GM18951 (cell line): ENCODE measurements around the gene CDKAL1.

ENCODE experiments used
- POLR2A ChIP-seq: IDR thresholded peaks from 4 replicates; pipeline ENCODE4 v1.6.1; 2011; ENCODE audit warnings: mild to moderate bottlenecking; ENCODE audit not compliant: insufficient read length, insufficient read depth; ENCODE audit errors: extremely low read depth
- in situ Hi-C: fragments of 300-500 bp; cut with MboI; formaldehyde crosslinking; loops from one replicate; pipeline ENCODE4 v1.12.0; 2022; ENCODE audit warnings: low sequenced_read_pairs, mixed read lengths, inconsistent platforms; ENCODE audit not compliant: unreplicated experiment

The CDKAL1 gene

GRCh38 chr6:21171801-21172200 lies 637.5 kb downstream of the CDKAL1 start:
- in situ Hi-C loops = no loop called here
- TF ChIP-seq POLR2A = no peak

DNA sequence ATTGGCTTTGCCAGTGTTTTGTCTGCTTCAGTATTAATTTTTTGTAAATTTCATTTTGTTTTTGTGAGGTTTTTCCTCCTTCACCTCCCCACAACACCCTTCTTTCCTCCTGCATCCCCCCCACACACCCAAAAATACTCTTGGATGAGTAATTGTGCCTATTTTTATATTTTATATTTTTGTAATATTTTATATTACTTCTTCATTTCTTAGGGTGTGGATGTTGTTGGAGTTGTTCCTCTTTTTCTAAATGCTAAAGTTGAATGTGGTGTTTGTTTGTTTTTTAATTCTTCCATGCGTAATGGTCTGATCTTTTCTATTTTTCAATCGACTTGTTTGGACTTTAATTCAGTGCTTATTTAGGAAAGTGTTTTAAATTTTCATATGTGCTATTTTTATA lies 638.8 kb downstream of the CDKAL1 start:
- in situ Hi-C loops = no loop called here
- TF ChIP-seq POLR2A = no peak

- in situ Hi-C loops = no loop called here
- no peak for TF ChIP-seq POLR2A
These were observed 639.4 kb downstream of the CDKAL1 start for GRCh38 chr6:21173678-21174077.

- no peak for TF ChIP-seq POLR2A
- in situ Hi-C loops = loop anchor here (25.0 kb wide), 1 partner anchor 614 kb away; no protein-coding TSS in a partner anchor
These were observed 641.9 kb downstream of the CDKAL1 start for GRCh38 chr6:21176197-21176596.

DNA sequence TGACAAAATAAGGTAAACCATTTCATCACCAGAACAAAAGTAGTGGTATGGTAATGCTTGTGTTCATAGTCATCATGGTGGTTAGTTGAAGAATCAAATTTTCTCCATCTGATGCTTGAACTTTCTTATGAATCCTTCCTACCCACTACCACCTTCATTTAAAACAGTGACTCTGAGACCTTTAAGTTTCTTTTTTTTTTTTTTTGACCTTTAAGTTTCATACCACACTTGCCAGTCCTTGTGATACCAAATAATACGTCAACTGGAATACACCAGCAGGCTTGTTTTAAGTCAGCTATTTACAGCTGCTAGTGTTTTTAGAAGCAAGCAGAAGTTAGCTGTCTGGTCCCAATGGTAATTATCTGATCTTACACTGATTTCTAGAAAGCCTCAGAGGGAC lies 645.9 kb downstream of the CDKAL1 start:
- TF ChIP-seq POLR2A = no peak
- in situ Hi-C loops = loop anchor here (25.0 kb wide), 1 partner anchor 618 kb away; no protein-coding TSS in a partner anchor

DNA sequence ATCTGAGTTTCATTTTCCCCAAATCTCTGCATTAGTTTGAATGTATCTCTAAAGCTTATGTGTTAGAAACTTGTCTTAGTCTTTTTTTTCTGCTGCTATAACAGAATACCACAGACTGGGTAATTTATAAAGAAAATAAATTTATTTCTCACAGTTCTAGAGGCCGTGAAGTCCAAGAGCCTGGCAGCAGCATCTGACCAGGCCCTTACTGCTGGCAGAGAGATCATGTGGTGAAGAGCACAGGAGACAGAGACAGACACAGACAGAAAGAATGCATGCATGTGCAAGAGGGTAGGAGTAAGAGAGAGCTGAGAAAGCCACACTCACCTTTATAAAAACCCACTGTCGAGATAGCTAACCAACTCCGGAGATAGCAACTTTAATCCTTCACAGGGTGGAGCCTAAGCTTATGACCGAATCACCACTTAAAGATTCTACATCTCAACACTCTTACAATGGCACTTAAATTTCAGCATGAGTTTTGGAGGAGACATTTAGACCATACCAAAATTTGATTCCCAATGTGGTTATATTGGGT lies 646.6 kb downstream of the CDKAL1 start:
- no peak for TF ChIP-seq POLR2A
- in situ Hi-C loops = loop anchor here (25.0 kb wide), 1 partner anchor 619 kb away; no protein-coding TSS in a partner anchor

DNA sequence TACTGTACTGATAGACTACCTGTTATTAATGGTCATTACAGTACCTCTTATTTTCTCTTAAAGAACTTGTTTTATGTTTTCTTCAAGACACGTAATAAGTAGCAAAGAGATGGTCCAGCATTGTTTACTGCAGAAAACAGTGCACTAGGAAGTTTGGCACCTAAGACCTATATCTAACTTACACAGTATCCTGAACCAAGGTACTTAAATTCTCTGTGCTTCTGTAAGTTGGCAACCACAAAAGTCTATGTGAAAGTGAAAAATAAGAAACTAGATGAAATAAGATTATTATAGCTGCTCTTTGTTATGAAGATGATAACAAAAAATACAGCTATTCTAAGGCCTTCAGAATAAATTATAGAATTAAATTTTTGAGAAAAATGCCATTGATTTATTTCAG lies 647.6 kb downstream of the CDKAL1 start:
- no peak for TF ChIP-seq POLR2A
- in situ Hi-C loops = loop anchor here (25.0 kb wide), 1 partner anchor 620 kb away; no protein-coding TSS in a partner anchor

DNA sequence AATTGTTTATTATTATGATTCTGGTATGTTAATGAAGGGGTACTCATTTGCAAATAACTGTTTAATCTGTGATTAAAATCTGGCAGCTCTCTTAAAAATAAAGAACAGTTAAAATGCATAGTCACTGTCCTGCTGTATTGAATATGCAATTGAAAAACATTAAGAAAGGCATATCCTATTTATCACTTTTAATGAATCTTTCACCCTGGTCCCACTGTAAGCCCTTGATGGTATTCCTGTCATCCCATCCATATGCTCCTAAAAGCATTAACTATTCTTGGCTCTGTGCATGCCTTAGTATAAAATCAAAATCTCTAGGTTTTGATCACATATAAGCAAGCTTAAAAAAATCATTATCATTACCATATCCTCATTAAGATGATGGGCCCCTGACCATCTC lies 648.3 kb downstream of the CDKAL1 start:
- in situ Hi-C loops = loop anchor here (25.0 kb wide), 1 partner anchor 620 kb away; no protein-coding TSS in a partner anchor
- TF ChIP-seq POLR2A = no peak

GRCh38 chr6:21185861-21186478 lies 651.7 kb downstream of the CDKAL1 start:
- in situ Hi-C loops = loop anchor here (25.0 kb wide), 1 partner anchor 624 kb away; no protein-coding TSS in a partner anchor
- no peak for TF ChIP-seq POLR2A

- in situ Hi-C loops = loop anchor here (25.0 kb wide), 1 partner anchor 624 kb away; no protein-coding TSS in a partner anchor
- TF ChIP-seq POLR2A = no peak
These were observed 652.3 kb downstream of the CDKAL1 start for GRCh38 chr6:21186479-21187055.

DNA sequence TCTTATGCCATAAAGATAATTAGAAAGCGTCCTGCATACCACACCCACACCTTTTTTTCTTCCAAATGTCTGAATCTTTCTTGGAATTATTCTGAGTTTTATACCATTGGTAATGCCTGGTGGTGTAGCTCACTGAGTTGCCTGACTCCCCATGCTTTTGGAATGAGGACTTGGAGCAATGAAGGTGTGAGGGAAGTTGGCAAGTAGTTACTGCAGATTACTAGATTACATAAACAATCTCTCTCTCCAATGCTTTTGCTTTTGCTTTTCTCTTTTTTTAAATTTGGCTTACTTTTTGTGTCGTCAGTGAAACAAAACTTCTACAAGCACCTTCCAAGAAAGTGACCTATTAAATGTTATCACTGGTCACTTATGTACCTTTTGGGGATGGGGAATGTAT lies 653.2 kb downstream of the CDKAL1 start:
- in situ Hi-C loops = loop anchor here (25.0 kb wide), 1 partner anchor 625 kb away; no protein-coding TSS in a partner anchor
- TF ChIP-seq POLR2A = no peak

GRCh38 chr6:21188505-21189223 lies 654.4 kb downstream of the CDKAL1 start:
- no peak for TF ChIP-seq POLR2A
- in situ Hi-C loops = loop anchor here (25.0 kb wide), 1 partner anchor 626 kb away; no protein-coding TSS in a partner anchor

GRCh38 chr6:21189759-21190158 lies 655.5 kb downstream of the CDKAL1 start:
- no peak for TF ChIP-seq POLR2A
- in situ Hi-C loops = loop anchor here (25.0 kb wide), 1 partner anchor 627 kb away; no protein-coding TSS in a partner anchor
